Effector memory CD8-positive, alpha-beta T cell (primary cell): ENCODE data around the gene POP5.

ENCODE experiments used
- ATAC-seq: fragments of 150-1000 bp; cut with Tn5 transposase; replicated peaks from 2 replicates; pipeline ENCODE4 v1.10.0; 2021; ENCODE audit warnings: mild to moderate bottlenecking, moderate library complexity
- DNase-seq, 3 experiments: peaks; one replicate each; pipeline ENCODE4 v3.0.0; 2021
- H3K27ac Mint-ChIP-seq, 2 donors: one replicate each; pipeline ENCODE4 v1.8.0; 2022; ENCODE audit warnings: mild to moderate bottlenecking in 2 of 2, mixed read lengths in 2 of 2, moderate library complexity in 2 of 2
- H3K27me3 Mint-ChIP-seq, 2 donors: one replicate each; pipeline ENCODE4 v1.8.0; 2022; ENCODE audit warnings: mixed read lengths in 2 of 2
- H3K36me3 Mint-ChIP-seq: one replicate; pipeline ENCODE4 v1.8.0; 2022; ENCODE audit warnings: mild to moderate bottlenecking, moderate library complexity, mixed read lengths; ENCODE audit not compliant: insufficient read depth
- H3K4me1 Mint-ChIP-seq, 2 donors: one replicate each; pipeline ENCODE4 v1.8.0; 2022; ENCODE audit warnings: low read depth in 2 of 2, mixed read lengths in 2 of 2
- H3K4me3 Mint-ChIP-seq, 2 donors: one replicate each; pipeline ENCODE4 v1.8.0; 2022; ENCODE audit warnings: mild to moderate bottlenecking in 2 of 2, mixed read lengths in 2 of 2, moderate library complexity in 2 of 2
- H3K9me3 Mint-ChIP-seq, 2 donors: one replicate each; pipeline ENCODE4 v1.8.0; 2022; ENCODE audit warnings: mixed read lengths in 2 of 2

The POP5 gene

GRCh38 chr12:120599672-120600552 is 18.7 kb upstream of the POP5 start:
- no peak overlapping the region for H3K27ac Mint-ChIP-seq
- ATAC-seq (no peak), DNase-seq (no peak)
- peaks cover 43 to 60% of the 10 kb centered on the region in 2 donors for H3K27me3 Mint-ChIP-seq
- H3K36me3 Mint-ChIP-seq: no peaks in the 10 kb centered on the region
- no peaks in the 10 kb centered on the region for H3K9me3 Mint-ChIP-seq
- no peaks in the 10 kb centered on the region for H3K4me1 Mint-ChIP-seq
- H3K4me3 Mint-ChIP-seq: no peak overlapping the region

- no peaks in the 10 kb centered on the region for H3K36me3 Mint-ChIP-seq
- peaks cover 43 to 60% of the 10 kb centered on the region in 2 donors for H3K27me3 Mint-ChIP-seq
- no peak overlapping the region for H3K4me3 Mint-ChIP-seq
- DNase-seq (no peak), ATAC-seq (peak; percentile 40)
- no peaks in the 10 kb centered on the region for H3K4me1 Mint-ChIP-seq
- H3K9me3 Mint-ChIP-seq: no peaks in the 10 kb centered on the region
- H3K27ac Mint-ChIP-seq: no peak overlapping the region
Measured at GRCh38 chr12:120598674-120599463, 17.7 kb upstream of the POP5 start.

- no peaks in the 10 kb centered on the region for H3K36me3 Mint-ChIP-seq
- no peak overlapping the region for H3K27ac Mint-ChIP-seq
- no peaks in the 10 kb centered on the region for H3K4me1 Mint-ChIP-seq
- H3K27me3 Mint-ChIP-seq: peaks cover 43 to 58% of the 10 kb centered on the region in 2 donors
- DNase-seq (no peak), ATAC-seq (no peak)
- no peaks in the 10 kb centered on the region for H3K9me3 Mint-ChIP-seq
- H3K4me3 Mint-ChIP-seq: no peak overlapping the region
Measured at GRCh38 chr12:120597861-120598260, 16.7 kb upstream of the POP5 start.

- no peaks in the 10 kb centered on the region for H3K36me3 Mint-ChIP-seq
- H3K27me3 Mint-ChIP-seq: peaks cover 33 to 49% of the 10 kb centered on the region in 2 donors
- DNase-seq: no peak
- no peak for ATAC-seq
- no peak overlapping the region for H3K4me3 Mint-ChIP-seq
- no peaks in the 10 kb centered on the region for H3K4me1 Mint-ChIP-seq
- no peaks in the 10 kb centered on the region for H3K9me3 Mint-ChIP-seq
- H3K27ac Mint-ChIP-seq: no peak overlapping the region
Measured at GRCh38 chr12:120596901-120597300, 15.7 kb upstream of the POP5 start.

- Mint-ChIP-seq H3K9me3 (no peaks in the 10 kb centered on the region), H3K27ac (no peak overlapping the region), H3K36me3 (no peaks in the 10 kb centered on the region), H3K4me1 (no peaks in the 10 kb centered on the region), H3K4me3 (no peak overlapping the region), H3K27me3 (peaks cover 3 to 17% of the 10 kb centered on the region in 2 donors)
- no peak for DNase-seq
- no peak for ATAC-seq
Measured at GRCh38 chr12:120592121-120593049, 11.2 kb upstream of the POP5 start.

GRCh38 chr12:120590741-120591407 is 9.7 kb upstream of the POP5 start:
- DNase-seq (no peak), ATAC-seq (no peak)
- H3K27ac Mint-ChIP-seq: no peak overlapping the region
- H3K36me3 Mint-ChIP-seq: no peaks in the 10 kb centered on the region
- no peaks in the 10 kb centered on the region for H3K9me3 Mint-ChIP-seq
- no peak overlapping the region for H3K4me3 Mint-ChIP-seq
- H3K4me1 Mint-ChIP-seq: no peaks in the 10 kb centered on the region
- peaks cover 0 to 10% of the 10 kb centered on the region in 2 donors for H3K27me3 Mint-ChIP-seq

- no peaks in the 10 kb centered on the region for H3K9me3 Mint-ChIP-seq
- no peak for ATAC-seq
Measured at GRCh38 chr12:120588948-120589930, 8.0 kb upstream of the POP5 start.

DNA sequence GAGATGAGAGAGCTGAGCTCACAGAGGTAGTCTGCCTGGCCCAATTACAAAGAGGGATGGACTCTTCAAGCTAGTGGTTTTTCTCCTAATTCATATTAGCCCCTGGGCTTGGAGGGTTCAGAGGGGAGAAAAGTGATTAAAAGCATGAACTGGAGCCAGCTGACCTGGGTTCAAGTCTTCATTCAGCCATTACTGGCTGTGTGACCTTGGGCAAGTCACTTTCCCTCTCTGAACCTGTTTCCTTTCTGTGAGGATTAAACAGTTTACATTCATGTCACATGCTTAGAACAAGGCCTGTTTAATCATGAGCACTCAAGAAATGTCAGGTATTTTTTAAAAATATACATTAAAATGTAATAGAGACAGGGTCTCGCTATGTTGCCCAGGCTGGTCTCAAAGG is 7.2 kb upstream of the POP5 start:
- H3K27me3 Mint-ChIP-seq: peaks cover 0 to 7% of the 10 kb centered on the region in 2 donors
- H3K9me3 Mint-ChIP-seq: no peaks in the 10 kb centered on the region
- H3K27ac Mint-ChIP-seq: no peak overlapping the region
- no peaks in the 10 kb centered on the region for H3K36me3 Mint-ChIP-seq
- no peak overlapping the region for H3K4me3 Mint-ChIP-seq
- ATAC-seq: no peak
- no peak for DNase-seq
- peaks cover 6 to 7% of the 10 kb centered on the region in 2 donors for H3K4me1 Mint-ChIP-seq

More at GRCh38 chr12:120588948-120589930, 8.0 kb upstream of the POP5 start:
- Mint-ChIP-seq H3K36me3 (no peaks in the 10 kb centered on the region), H3K27ac (no peak overlapping the region), H3K4me1 (peaks cover 0 to 1% of the 10 kb centered on the region in 2 donors), H3K27me3 (peaks cover 0 to 7% of the 10 kb centered on the region in 2 donors), H3K4me3 (no peak overlapping the region)
- no peak for DNase-seq

DNA sequence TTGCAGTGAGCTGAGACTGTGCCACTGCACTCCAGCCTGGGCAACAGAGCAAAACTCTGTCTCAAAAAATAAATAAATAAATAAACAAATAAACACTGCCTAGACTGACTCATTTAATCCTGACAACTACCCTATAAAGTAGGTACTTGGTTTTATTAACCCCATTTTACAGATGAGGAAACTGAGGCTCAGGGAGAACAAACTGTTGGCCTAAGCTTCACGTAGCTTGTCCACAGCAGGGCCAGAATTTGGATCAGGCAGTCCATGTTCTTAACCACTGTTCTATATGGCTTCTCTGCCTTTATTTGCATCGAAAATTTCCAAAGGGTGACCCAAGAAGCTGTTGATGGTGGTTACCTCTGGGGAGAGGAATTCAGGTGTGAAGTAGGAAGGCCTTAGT is 5.7 kb upstream of the POP5 start:
- DNase-seq: no peak
- Mint-ChIP-seq H3K36me3 (no peaks in the 10 kb centered on the region), H3K27me3 (peaks cover 0 to 7% of the 10 kb centered on the region in 2 donors), H3K27ac (no peak overlapping the region), H3K4me3 (no peak overlapping the region), H3K9me3 (no peaks in the 10 kb centered on the region), H3K4me1 (peaks cover 12 to 13% of the 10 kb centered on the region in 2 donors)
- ATAC-seq: no peak

GRCh38 chr12:120586206-120586605 is 5.0 kb upstream of the POP5 start:
- H3K27me3 Mint-ChIP-seq: peaks cover 0 to 7% of the 10 kb centered on the region in 2 donors
- DNase-seq: no peak
- H3K27ac Mint-ChIP-seq: no peak overlapping the region
- H3K4me3 Mint-ChIP-seq: no peak overlapping the region
- H3K36me3 Mint-ChIP-seq: peaks cover 6% of the 10 kb centered on the region
- H3K9me3 Mint-ChIP-seq: no peaks in the 10 kb centered on the region
- H3K4me1 Mint-ChIP-seq: peaks cover 17 to 19% of the 10 kb centered on the region in 2 donors
- ATAC-seq: no peak

GRCh38 chr12:120584343-120585149 is 3.3 kb upstream of the POP5 start:
- no peak overlapping the region for H3K27ac Mint-ChIP-seq

More at GRCh38 chr12:120584343-120585149, 3.3 kb upstream of the POP5 start:
- H3K36me3 Mint-ChIP-seq: peaks cover 23% of the 10 kb centered on the region
- H3K4me1 Mint-ChIP-seq: peaks cover 31 to 33% of the 10 kb centered on the region in 2 donors
- peak; percentile 45 to 58 (median 53) for DNase-seq
- H3K9me3 Mint-ChIP-seq: no peaks in the 10 kb centered on the region
- peak; percentile 36 for ATAC-seq
- H3K4me3 Mint-ChIP-seq: peak overlapping the region; percentile 66 to 74
- H3K27me3 Mint-ChIP-seq: peaks cover 0 to 7% of the 10 kb centered on the region in 2 donors
